Measurements from ENCODE around the gene ID2. TPM values are rescaled to one million over a fixed set of nuclear protein-coding genes. Genes with fewer than 3 reads are reported as not detected.

ID2 gene
- total RNA-seq, 1 donor from 2014 or later: 11.9 TPM

- Mint-ChIP-seq H3K27me3 (ENCODE audit: unreplicated experiment) (peaks cover 3% of the 10 kb centered on the region), H3K4me3 (ENCODE audit: unreplicated experiment) (peak overlapping the region; percentile 81), H3K4me1 (ENCODE audit: unreplicated experiment) (peaks cover 43% of the 10 kb centered on the region), H3K9me3 (ENCODE audit: unreplicated experiment) (peaks cover 12% of the 10 kb centered on the region), H3K27ac (ENCODE audit: unreplicated experiment) (peak overlapping the region; percentile 69), H3K36me3 (ENCODE audit: unreplicated experiment) (peaks cover 2% of the 10 kb centered on the region)
- DNase-seq (ENCODE audit: extremely low spot score, unreplicated experiment): no peak
- TF ChIP-seq CTCF (IDR thresholded peaks at IDR 0.05): no peak
Measured at GRCh38 chr2:8677646-8678592, 3.9 kb upstream of the ID2 start.

- H3K27ac Mint-ChIP-seq (ENCODE audit: unreplicated experiment): peak overlapping the region; percentile 90
Measured at GRCh38 chr2:8678731-8679566, 2.9 kb upstream of the ID2 start.

GRCh38 chr2:8679567-8679826, 2.4 kb upstream of the ID2 start:
- no peak for DNase-seq (ENCODE audit: extremely low spot score, unreplicated experiment)
- no peak for TF ChIP-seq CTCF (IDR thresholded peaks at IDR 0.05)
- Mint-ChIP-seq H3K36me3 (ENCODE audit: unreplicated experiment) (no peaks in the 10 kb centered on the region), H3K27ac (ENCODE audit: unreplicated experiment) (peak overlapping the region; percentile 90), H3K27me3 (ENCODE audit: unreplicated experiment) (peaks cover 8% of the 10 kb centered on the region), H3K4me3 (ENCODE audit: unreplicated experiment) (peak overlapping the region; percentile 72), H3K9me3 (ENCODE audit: unreplicated experiment) (peaks cover 2% of the 10 kb centered on the region), H3K4me1 (ENCODE audit: unreplicated experiment) (peaks cover 54% of the 10 kb centered on the region)

More at GRCh38 chr2:8678731-8679566, 2.9 kb upstream of the ID2 start:
- H3K27me3 Mint-ChIP-seq (ENCODE audit: unreplicated experiment): peaks cover 10% of the 10 kb centered on the region
- peak; percentile 96 for DNase-seq (ENCODE audit: extremely low spot score, unreplicated experiment)
- TF ChIP-seq CTCF (IDR thresholded peaks at IDR 0.05): no peak
- peaks cover 7% of the 10 kb centered on the region for H3K9me3 Mint-ChIP-seq (ENCODE audit: unreplicated experiment)
- peak overlapping the region; percentile 81 for H3K4me3 Mint-ChIP-seq (ENCODE audit: unreplicated experiment)
- peaks cover 52% of the 10 kb centered on the region for H3K4me1 Mint-ChIP-seq (ENCODE audit: unreplicated experiment)
- H3K36me3 Mint-ChIP-seq (ENCODE audit: unreplicated experiment): peaks cover 2% of the 10 kb centered on the region

- H3K4me1 Mint-ChIP-seq (ENCODE audit: unreplicated experiment): peaks cover 59% of the 10 kb centered on the region
Measured at GRCh38 chr2:8679827-8680731, 1.8 kb upstream of the ID2 start.

More at GRCh38 chr2:8679827-8680731, 1.8 kb upstream of the ID2 start:
- Mint-ChIP-seq H3K4me3 (ENCODE audit: unreplicated experiment) (peak overlapping the region; percentile 72), H3K27ac (ENCODE audit: unreplicated experiment) (peak overlapping the region; percentile 90), H3K9me3 (ENCODE audit: unreplicated experiment) (no peaks in the 10 kb centered on the region), H3K27me3 (ENCODE audit: unreplicated experiment) (peaks cover 10% of the 10 kb centered on the region), H3K36me3 (ENCODE audit: unreplicated experiment) (no peaks in the 10 kb centered on the region)
- DNase-seq (ENCODE audit: extremely low spot score, unreplicated experiment): no peak
- no peak for TF ChIP-seq CTCF (IDR thresholded peaks at IDR 0.05)
